Stimulated activated CD8-positive, alpha-beta memory T cell treated with anti-CD3 and anti-CD28 coated beads, Interleukin-7, amount 100 ng/mL, for 48 hours (primary cell): Measurements from ENCODE around the gene SQOR.
A peak's percentile ranks its signal among the peaks of the same experiment; 100 is the strongest.

Source experiments
- DNase-seq, 2 donors: peaks; one replicate each; pipeline ENCODE4 v3.0.0-alpha.2; 2020; ENCODE audit warnings: low read depth in 1 of 2; ENCODE audit errors: extremely low read depth in 1 of 2

SQOR gene

GRCh38 chr15:45634432-45635190 lies at the start of gene SQOR:
Gene SQOR (plus strand): TSS chr15:45635029. CDS start chr15:45658924, 23,895 bp downstream.
- peak; percentile 50 to 55 for DNase-seq

- DNase-seq = no peak
Measured at GRCh38 chr15:45585069-45585791, 49.6 kb upstream of the SQOR start.

- DNase-seq = no peak
Measured at GRCh38 chr15:45586125-45586524, 48.7 kb upstream of the SQOR start.

GRCh38 chr15:45586601-45587094 lies 48.2 kb upstream of the SQOR start:
- no peak for DNase-seq

GRCh38 chr15:45587095-45587862 lies 47.5 kb upstream of the SQOR start, which contains the start of gene BLOC1S6:
Gene BLOC1S6 (plus strand): TSS chr15:45587379. CDS start chr15:45587444, 65 bp downstream.
- DNase-seq = peak; percentile 78 to 84

GRCh38 chr15:45587863-45588170 lies 47.0 kb upstream of the SQOR start:
- DNase-seq = no peak

- no peak for DNase-seq
Measured at GRCh38 chr15:45588219-45588875, 46.5 kb upstream of the SQOR start.

GRCh38 chr15:45589256-45589655 lies 45.6 kb upstream of the SQOR start:
- DNase-seq = no peak

GRCh38 chr15:45594319-45594718 lies 40.5 kb upstream of the SQOR start:
- no peak for DNase-seq

GRCh38 chr15:45594835-45595530 lies 39.8 kb upstream of the SQOR start:
- DNase-seq = no peak

GRCh38 chr15:45603881-45604280 lies 30.9 kb upstream of the SQOR start:
- no peak for DNase-seq

GRCh38 chr15:45604326-45604725 lies 30.5 kb upstream of the SQOR start:
- DNase-seq = no peak

- DNase-seq = no peak
Measured at GRCh38 chr15:45606413-45606812, 28.4 kb upstream of the SQOR start.

- DNase-seq = no peak
Measured at GRCh38 chr15:45606841-45607240, 28.0 kb upstream of the SQOR start.

GRCh38 chr15:45611305-45611704 lies 23.5 kb upstream of the SQOR start:
- no peak for DNase-seq

- DNase-seq = no peak
Measured at GRCh38 chr15:45612790-45613415, 21.9 kb upstream of the SQOR start.

GRCh38 chr15:45616901-45617323 lies 17.9 kb upstream of the SQOR start:
- no peak for DNase-seq

GRCh38 chr15:45618813-45619212 lies 16.0 kb upstream of the SQOR start:
- no peak for DNase-seq

GRCh38 chr15:45628136-45628535 lies 6.7 kb upstream of the SQOR start:
- DNase-seq = no peak
